ENCODE results near the gene FCHSD2. TPM values are rescaled to one million over a fixed set of nuclear protein-coding genes. Genes with fewer than 3 reads are reported as not detected.
A peak's percentile ranks its signal among the peaks of the same experiment; 100 is the strongest.

Gene FCHSD2
- total RNA-seq, 1 donor, result 34.0 TPM

- H3K9me3 ChIP-seq (ENCODE audit: low read depth, low read length), result peaks cover under 1% of the 10 kb centered on the region
- DNase-seq (ENCODE audit: insufficient read length, low spot score, missing footprints), result no peak
- TF ChIP-seq CTCF (IDR thresholded peaks at IDR 0.05; ENCODE audit: extremely low read depth, low read depth, low read length), result no peak
These were observed 190.2 kb downstream of the FCHSD2 start for GRCh38 chr11:72951888-72952287.

GRCh38 chr11:72951193-72951592, 190.9 kb downstream of the FCHSD2 start:
- Histone ChIP-seq H3K4me2 (ENCODE audit: insufficient read depth, low read length) (no peak overlapping the region), H3K9me3 (ENCODE audit: low read depth, low read length) (peaks cover 3% of the 10 kb centered on the region), H3K4me1 (ENCODE audit: insufficient read depth, low read length) (peaks cover 12% of the 10 kb centered on the region), H3K79me2 (ENCODE audit: insufficient read depth, low read length) (peaks cover 9% of the 10 kb centered on the region), H3K27me3 (ENCODE audit: insufficient read depth, low read length) (no peaks in the 10 kb centered on the region), H3K4me3 (ENCODE audit: insufficient read depth, low read length) (no peak overlapping the region), H3K36me3 (ENCODE audit: insufficient read depth, low read length) (no peaks in the 10 kb centered on the region), H3K27ac (ENCODE audit: low read depth, low read length) (peak overlapping the region; percentile 56), H2AFZ (ENCODE audit: low read length) (no peak overlapping the region), H4K20me1 (ENCODE audit: insufficient read depth, low read length) (peaks cover 3% of the 10 kb centered on the region)
- DNase-seq (ENCODE audit: insufficient read length, low spot score, missing footprints), result peak; percentile 25
- TF ChIP-seq CTCF (IDR thresholded peaks at IDR 0.05; ENCODE audit: extremely low read depth, low read depth, low read length), result no peak

More at GRCh38 chr11:72951888-72952287, 190.2 kb downstream of the FCHSD2 start:
- no peaks in the 10 kb centered on the region for H3K36me3 ChIP-seq (ENCODE audit: insufficient read depth, low read length)
- peak overlapping the region; percentile 15 for H3K4me2 ChIP-seq (ENCODE audit: insufficient read depth, low read length)
- peaks cover 3% of the 10 kb centered on the region for H4K20me1 ChIP-seq (ENCODE audit: insufficient read depth, low read length)
- H3K79me2 ChIP-seq (ENCODE audit: insufficient read depth, low read length), result peaks cover 7% of the 10 kb centered on the region
- H3K4me1 ChIP-seq (ENCODE audit: insufficient read depth, low read length), result peaks cover 12% of the 10 kb centered on the region
- no peaks in the 10 kb centered on the region for H3K27me3 ChIP-seq (ENCODE audit: insufficient read depth, low read length)
- H3K4me3 ChIP-seq (ENCODE audit: insufficient read depth, low read length), result no peak overlapping the region
- no peak overlapping the region for H2AFZ ChIP-seq (ENCODE audit: low read length)
- H3K27ac ChIP-seq (ENCODE audit: low read depth, low read length), result peak overlapping the region; percentile 56

GRCh38 chr11:72950685-72951084, 191.4 kb downstream of the FCHSD2 start:
- no peak for TF ChIP-seq CTCF (IDR thresholded peaks at IDR 0.05; ENCODE audit: extremely low read depth, low read depth, low read length)
- DNase-seq (ENCODE audit: insufficient read length, low spot score, missing footprints), result no peak
- H4K20me1 ChIP-seq (ENCODE audit: insufficient read depth, low read length), result peaks cover 3% of the 10 kb centered on the region
- peaks cover 9% of the 10 kb centered on the region for H3K79me2 ChIP-seq (ENCODE audit: insufficient read depth, low read length)
- H3K36me3 ChIP-seq (ENCODE audit: insufficient read depth, low read length), result no peaks in the 10 kb centered on the region
- H2AFZ ChIP-seq (ENCODE audit: low read length), result no peak overlapping the region
- peaks cover 3% of the 10 kb centered on the region for H3K9me3 ChIP-seq (ENCODE audit: low read depth, low read length)
- no peak overlapping the region for H3K4me3 ChIP-seq (ENCODE audit: insufficient read depth, low read length)
- no peaks in the 10 kb centered on the region for H3K27me3 ChIP-seq (ENCODE audit: insufficient read depth, low read length)
- no peak overlapping the region for H3K4me2 ChIP-seq (ENCODE audit: insufficient read depth, low read length)
- H3K4me1 ChIP-seq (ENCODE audit: insufficient read depth, low read length), result peaks cover 12% of the 10 kb centered on the region
- no peak overlapping the region for H3K27ac ChIP-seq (ENCODE audit: low read depth, low read length)

- peak; percentile 14 for DNase-seq (ENCODE audit: insufficient read length, low spot score, missing footprints)
- Histone ChIP-seq H2AFZ (ENCODE audit: low read length) (no peak overlapping the region), H3K4me3 (ENCODE audit: insufficient read depth, low read length) (no peak overlapping the region), H3K9me3 (ENCODE audit: low read depth, low read length) (peaks cover 3% of the 10 kb centered on the region), H3K27me3 (ENCODE audit: insufficient read depth, low read length) (no peaks in the 10 kb centered on the region), H4K20me1 (ENCODE audit: insufficient read depth, low read length) (no peaks in the 10 kb centered on the region), H3K4me2 (ENCODE audit: insufficient read depth, low read length) (no peak overlapping the region), H3K36me3 (ENCODE audit: insufficient read depth, low read length) (no peaks in the 10 kb centered on the region), H3K4me1 (ENCODE audit: insufficient read depth, low read length) (peaks cover 12% of the 10 kb centered on the region), H3K79me2 (ENCODE audit: insufficient read depth, low read length) (peaks cover 9% of the 10 kb centered on the region), H3K27ac (ENCODE audit: low read depth, low read length) (no peak overlapping the region)
- TF ChIP-seq CTCF (IDR thresholded peaks at IDR 0.05; ENCODE audit: extremely low read depth, low read depth, low read length), result no peak
These were observed 194.9 kb downstream of the FCHSD2 start for GRCh38 chr11:72947229-72947628.
